Prostate gland (tissue), 2 donors: ENCODE results near the gene CES3.

Experiments
- CTCF ChIP-seq, 4 experiments: fragments of 200-600 bp in 2 of 4; fragments of 450-650 bp in 2 of 4; sonication (generic) in 2 of 4; IDR thresholded peaks; 1 replicate in 3 of 4; 2 replicates in 1 of 4; pipeline ENCODE4 v1.5.1; 2016 to 2019; ENCODE audit warnings: antibody characterized with exemption in 4 of 4, mild to moderate bottlenecking in 2 of 4, moderate library complexity in 2 of 4
- POLR2A ChIP-seq: fragments of 450-650 bp; IDR thresholded peaks from one replicate; pipeline ENCODE4 v1.6.1; 2016; ENCODE audit warnings: antibody characterized with exemption, mild to moderate bottlenecking
- POLR2AphosphoS5 ChIP-seq: sonication (generic); formaldehyde crosslinking; IDR thresholded peaks from one replicate; pipeline ENCODE4 v1.6.1; 2017; ENCODE audit warnings: antibody characterized with exemption

GRCh38 chr16:66961065-66961744 is at the start of gene CES3:
- TF ChIP-seq CTCF (IDR thresholded peaks at IDR 0.05) = peak in 2 of 4 experiments; percentile 15 to 47
- TF ChIP-seq POLR2AphosphoS5 = no peak
- no peak for TF ChIP-seq POLR2A
